NT2/D1 (cell line): ENCODE results near the gene EML6.

Experiments used
- DNase-seq: peaks from one replicate; pipeline ENCODE4 v3.0.0-alpha.2; 2011; ENCODE audit warnings: low read depth, low spot score
- H3K27me3 ChIP-seq: 2 replicates; pipeline ENCODE4 v1.6.0; 2011; ENCODE audit warnings: mild to moderate bottlenecking; ENCODE audit not compliant: insufficient read length, insufficient read depth
- H3K36me3 ChIP-seq: 2 replicates; pipeline ENCODE4 v1.6.1; 2011; ENCODE audit warnings: mild to moderate bottlenecking, low read length, mixed read lengths; ENCODE audit not compliant: insufficient read depth, insufficient read length
- H3K4me1 ChIP-seq: 2 replicates; pipeline ENCODE4 v1.5.1; 2011; ENCODE audit not compliant: insufficient read depth, insufficient read length
- H3K4me3 ChIP-seq: 2 replicates; pipeline ENCODE4 v1.5.1; 2011; ENCODE audit warnings: low read depth; ENCODE audit not compliant: insufficient read length
- H3K9ac ChIP-seq: 2 replicates; pipeline ENCODE4 v1.6.0; 2011; ENCODE audit warnings: low read depth; ENCODE audit not compliant: insufficient read length
- H3K9me3 ChIP-seq: 2 replicates; pipeline ENCODE4 v1.5.1; 2011; ENCODE audit warnings: mild to moderate bottlenecking, low read length; ENCODE audit not compliant: insufficient read depth
- SUZ12 ChIP-seq: IDR thresholded peaks from 2 replicates; pipeline ENCODE4 v1.6.1; 2011; ENCODE audit not compliant: insufficient read length, insufficient read depth; ENCODE audit errors: extremely low read depth
- YY1 ChIP-seq: IDR thresholded peaks from 2 replicates; pipeline ENCODE4 v1.6.1; 2011; ENCODE audit not compliant: insufficient read length, insufficient read depth
- ZNF274 ChIP-seq: IDR thresholded peaks from 2 replicates; pipeline ENCODE4 v1.6.1; 2011; ENCODE audit warnings: mild to moderate bottlenecking, low read depth, low read length

The EML6 gene

DNA sequence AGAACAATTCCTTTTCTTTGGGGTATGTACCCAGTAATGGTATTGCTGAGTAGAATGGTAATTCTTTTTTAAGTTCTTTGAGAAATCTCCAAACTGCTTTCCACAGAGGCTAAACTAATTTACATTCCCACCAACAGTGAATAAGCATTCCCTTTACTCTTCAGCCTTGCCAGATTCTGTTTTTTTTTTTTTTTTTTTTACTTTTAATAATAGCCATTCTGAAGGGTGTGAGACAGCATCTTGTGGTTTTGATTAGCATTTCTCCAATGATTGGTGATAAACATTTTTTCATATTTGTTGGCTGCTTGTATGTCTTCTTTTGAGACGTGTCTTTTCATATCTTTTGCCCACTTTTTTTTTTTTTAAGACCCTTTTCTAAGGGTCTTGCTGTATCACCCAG is 189.4 kb downstream of the EML6 start:
- no peak overlapping the region for H3K4me3 ChIP-seq
- no peak for DNase-seq
- H3K9me3 ChIP-seq, result no peaks in the 10 kb centered on the region
- H3K4me1 ChIP-seq, result no peaks in the 10 kb centered on the region
- H3K27me3 ChIP-seq, result no peaks in the 10 kb centered on the region
- H3K9ac ChIP-seq, result no peak overlapping the region
- TF ChIP-seq ZNF274 (no peak), YY1 (no peak), SUZ12 (no peak)
- no peaks in the 10 kb centered on the region for H3K36me3 ChIP-seq

DNA sequence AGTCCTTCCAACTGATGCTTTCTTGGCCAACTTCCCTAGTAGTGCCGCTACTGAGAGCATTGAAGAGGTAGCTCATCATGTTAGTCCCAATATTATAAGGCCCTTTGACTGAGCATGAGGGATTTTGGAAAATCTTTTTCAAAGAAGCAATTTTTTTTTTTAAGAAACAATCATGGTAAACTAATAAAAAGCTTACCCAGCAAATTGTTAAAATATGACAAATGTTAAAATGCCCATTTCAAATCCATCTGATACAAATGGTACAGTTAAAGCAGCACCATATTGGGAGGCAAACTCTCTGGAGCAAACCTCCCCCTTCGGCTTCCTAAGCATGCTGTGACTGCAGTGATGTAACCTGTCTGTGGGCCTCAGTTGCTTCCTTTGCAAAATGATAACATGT is 191.2 kb downstream of the EML6 start:
- Histone ChIP-seq H3K9ac (no peak overlapping the region), H3K27me3 (no peaks in the 10 kb centered on the region), H3K9me3 (no peaks in the 10 kb centered on the region), H3K36me3 (no peaks in the 10 kb centered on the region), H3K4me3 (no peak overlapping the region), H3K4me1 (no peaks in the 10 kb centered on the region)
- TF ChIP-seq SUZ12, result no peak
- TF ChIP-seq YY1, result no peak
- no peak for TF ChIP-seq ZNF274
- DNase-seq, result no peak

DNA sequence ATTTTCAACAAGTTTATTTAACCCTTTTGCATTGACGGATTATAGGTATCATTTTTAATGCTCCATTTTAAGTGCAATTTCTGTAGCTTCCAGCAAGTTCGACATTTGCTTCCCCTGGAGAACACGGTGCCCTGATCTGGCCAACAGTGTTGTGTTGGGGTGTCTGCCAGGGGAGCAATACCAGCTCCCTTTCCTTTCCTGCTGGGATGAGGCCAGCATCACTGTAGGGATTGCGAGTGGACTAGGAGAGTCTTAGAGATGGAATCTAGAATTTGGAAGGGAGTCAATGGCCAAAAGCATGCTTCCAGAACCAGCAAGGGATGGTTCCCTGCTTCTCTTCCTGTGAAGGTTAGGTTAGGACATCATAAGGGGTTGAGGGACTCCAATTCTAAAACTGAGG is 191.6 kb downstream of the EML6 start:
- H3K9ac ChIP-seq, result no peak overlapping the region
- no peaks in the 10 kb centered on the region for H3K9me3 ChIP-seq
- DNase-seq, result no peak
- H3K36me3 ChIP-seq, result no peaks in the 10 kb centered on the region
- no peaks in the 10 kb centered on the region for H3K27me3 ChIP-seq
- H3K4me3 ChIP-seq, result no peak overlapping the region
- no peak for TF ChIP-seq SUZ12
- TF ChIP-seq YY1, result no peak
- TF ChIP-seq ZNF274, result no peak
- H3K4me1 ChIP-seq, result no peaks in the 10 kb centered on the region

DNA sequence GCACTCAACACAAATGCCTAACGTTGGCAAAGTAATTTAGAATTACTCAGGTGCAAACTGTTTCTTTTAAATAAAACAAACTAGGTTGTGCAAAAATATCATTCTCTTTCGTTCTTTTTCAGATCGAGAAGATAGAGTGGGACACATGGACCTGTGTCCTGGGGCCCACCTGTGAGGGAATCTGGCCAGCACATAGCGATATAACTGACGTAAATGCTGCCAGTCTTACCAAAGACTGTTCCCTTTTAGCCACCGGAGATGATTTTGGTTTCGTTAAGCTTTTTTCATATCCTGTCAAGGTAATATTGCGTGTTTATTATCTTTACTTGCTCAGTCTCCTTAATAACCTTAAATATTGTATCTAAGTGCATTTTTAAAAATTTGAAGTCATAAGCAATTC is 193.2 kb downstream of the EML6 start:
- no peak for DNase-seq
- H3K9ac ChIP-seq, result no peak overlapping the region
- no peaks in the 10 kb centered on the region for H3K4me1 ChIP-seq
- H3K27me3 ChIP-seq, result no peaks in the 10 kb centered on the region
- H3K9me3 ChIP-seq, result no peaks in the 10 kb centered on the region
- H3K36me3 ChIP-seq, result no peaks in the 10 kb centered on the region
- TF ChIP-seq ZNF274 (no peak), SUZ12 (no peak), YY1 (no peak)
- no peak overlapping the region for H3K4me3 ChIP-seq

DNA sequence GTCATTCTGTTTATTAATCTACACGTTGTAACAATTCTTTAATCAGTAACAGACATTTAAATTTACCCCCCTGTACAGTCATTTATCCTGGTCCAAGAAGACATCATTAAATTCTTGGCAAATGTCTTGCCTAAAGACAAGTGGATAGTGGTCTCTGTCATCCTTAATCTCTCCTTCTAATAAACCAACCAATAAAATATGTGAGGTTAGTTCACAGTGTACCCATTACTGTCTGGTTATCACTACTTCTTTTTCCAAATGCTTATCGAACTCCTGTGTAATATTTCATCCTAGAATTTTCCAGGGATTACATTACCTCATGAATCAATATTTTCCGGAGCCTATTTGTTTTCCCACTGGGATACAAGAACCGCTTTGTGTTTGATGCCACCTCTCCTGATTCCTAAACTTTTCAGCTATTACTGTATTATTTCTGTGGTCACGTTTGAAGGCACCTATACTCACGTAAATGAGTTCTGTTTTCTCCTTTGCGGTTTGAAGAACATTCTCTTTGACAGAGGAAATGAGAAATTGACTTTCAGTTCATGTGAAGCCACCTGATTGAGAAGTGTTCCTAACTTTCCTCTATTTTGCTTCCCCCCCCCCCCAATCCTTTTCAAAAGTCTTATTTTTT is 195.3 kb downstream of the EML6 start:
- H3K27me3 ChIP-seq, result no peaks in the 10 kb centered on the region
- no peak for TF ChIP-seq ZNF274
- no peak for TF ChIP-seq YY1
- TF ChIP-seq SUZ12, result no peak

DNA sequence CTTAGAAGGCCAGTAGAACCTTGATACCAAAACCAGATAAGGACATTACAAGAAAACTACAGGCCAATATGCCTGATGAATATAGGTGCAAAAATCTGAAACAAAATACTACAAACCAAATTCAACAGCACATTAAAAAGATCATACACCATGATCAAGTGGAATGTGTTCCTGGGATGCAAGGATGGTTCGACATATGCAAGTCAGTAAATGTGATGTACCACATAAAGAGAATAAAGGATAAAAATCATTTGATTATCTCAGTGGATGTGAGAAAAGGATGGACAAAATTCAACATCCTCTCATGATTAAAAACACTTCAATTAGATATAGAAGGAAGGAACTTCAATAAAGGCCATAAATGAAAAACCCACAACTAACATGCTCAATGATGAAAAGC is 197.2 kb downstream of the EML6 start:
- no peak for DNase-seq
- TF ChIP-seq SUZ12, result no peak
- no peak for TF ChIP-seq YY1
- TF ChIP-seq ZNF274, result no peak
- no peaks in the 10 kb centered on the region for H3K36me3 ChIP-seq
- no peak overlapping the region for H3K4me3 ChIP-seq
- H3K9ac ChIP-seq, result no peak overlapping the region
- no peaks in the 10 kb centered on the region for H3K27me3 ChIP-seq
- H3K4me1 ChIP-seq, result no peaks in the 10 kb centered on the region
- H3K9me3 ChIP-seq, result no peaks in the 10 kb centered on the region

More for the DNA sequence above, 195.3 kb downstream of the EML6 start:
- Histone ChIP-seq H3K9me3 (no peaks in the 10 kb centered on the region), H3K4me1 (no peaks in the 10 kb centered on the region), H3K4me3 (no peak overlapping the region), H3K9ac (no peak overlapping the region), H3K36me3 (no peaks in the 10 kb centered on the region)
- no peak for DNase-seq

DNA sequence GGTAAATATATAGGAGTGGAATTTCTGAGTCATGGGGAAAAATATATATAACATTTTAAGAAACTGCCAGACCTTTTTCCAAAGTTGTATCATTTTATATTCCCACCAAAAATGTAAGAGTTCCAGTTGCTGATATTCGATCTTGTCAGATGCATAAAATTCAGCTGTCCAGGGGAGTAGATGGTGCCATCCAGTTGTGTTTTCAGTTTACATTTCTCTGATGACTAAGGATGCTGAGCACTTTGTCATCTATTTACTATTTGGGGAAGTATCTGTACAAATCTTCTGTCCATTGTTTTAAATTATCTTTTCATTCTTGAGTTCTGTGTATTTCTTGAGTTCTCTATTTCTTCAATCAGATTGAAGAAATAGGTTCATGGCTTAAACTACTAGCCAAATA is 200.7 kb downstream of the EML6 start:
- H3K4me3 ChIP-seq, result no peak overlapping the region
- DNase-seq, result no peak
- H3K27me3 ChIP-seq, result no peaks in the 10 kb centered on the region
- TF ChIP-seq YY1, result no peak
- no peak for TF ChIP-seq ZNF274
- TF ChIP-seq SUZ12, result no peak
- H3K36me3 ChIP-seq, result no peaks in the 10 kb centered on the region
- H3K4me1 ChIP-seq, result no peaks in the 10 kb centered on the region
- H3K9me3 ChIP-seq, result no peaks in the 10 kb centered on the region
- no peak overlapping the region for H3K9ac ChIP-seq

DNA sequence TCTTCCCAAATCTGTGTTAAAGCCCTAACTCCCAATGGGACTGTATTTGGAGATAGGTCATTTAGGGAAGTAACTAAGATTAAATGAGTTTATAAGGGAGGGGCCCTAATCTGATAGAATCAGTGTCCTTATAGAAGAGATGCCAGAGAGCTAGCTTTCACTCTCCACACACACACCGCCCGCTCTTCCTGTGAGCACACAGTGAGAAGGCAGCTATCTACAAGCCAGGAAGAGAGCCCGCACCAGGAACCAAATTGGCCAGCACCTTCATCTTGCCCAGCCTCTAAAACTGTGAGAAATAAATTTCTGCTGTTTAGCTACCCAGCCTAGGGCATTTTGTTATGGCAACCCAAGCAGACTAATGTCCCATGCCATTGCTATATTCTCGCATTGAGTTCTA is 201.6 kb downstream of the EML6 start:
- H3K27me3 ChIP-seq, result no peaks in the 10 kb centered on the region
- H3K9me3 ChIP-seq, result no peaks in the 10 kb centered on the region
- H3K36me3 ChIP-seq, result no peaks in the 10 kb centered on the region
- TF ChIP-seq YY1, result no peak
- TF ChIP-seq ZNF274, result no peak
- TF ChIP-seq SUZ12, result no peak
- no peak overlapping the region for H3K4me3 ChIP-seq
- no peaks in the 10 kb centered on the region for H3K4me1 ChIP-seq
- no peak overlapping the region for H3K9ac ChIP-seq
- DNase-seq, result no peak
